Measurements from ENCODE around the gene TSNAXIP1.

DNA sequence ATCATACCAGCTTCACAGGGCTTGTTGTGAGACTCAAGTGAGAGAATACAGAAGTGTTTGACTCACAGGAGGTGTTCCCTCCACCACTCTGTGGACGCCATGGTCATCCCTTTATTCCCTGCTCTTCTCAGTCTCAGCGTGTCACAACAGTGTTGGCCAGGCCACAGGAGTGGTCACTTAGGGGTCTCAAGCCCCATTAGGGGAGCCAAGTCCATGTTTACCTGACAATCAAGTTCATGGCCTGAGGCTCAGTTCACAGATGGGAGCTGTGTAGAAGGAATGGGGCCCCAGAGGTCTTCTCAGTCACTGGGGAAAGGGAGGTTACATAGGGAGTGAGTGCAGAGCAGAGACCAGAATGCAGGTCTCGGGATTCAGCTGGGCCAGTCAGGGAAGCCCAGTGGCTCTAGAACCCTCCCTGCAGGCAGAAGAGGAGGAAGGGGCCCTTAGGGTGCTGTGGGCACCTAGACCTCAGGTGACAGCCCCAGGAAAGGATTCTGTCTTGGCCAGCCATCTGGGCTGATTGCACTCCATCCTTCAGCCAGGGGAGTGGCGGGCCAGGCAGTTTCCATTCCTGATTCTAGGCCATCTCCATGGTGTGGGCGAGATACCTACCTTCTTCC, 50.3 kb downstream of the TSNAXIP1 start:
- TF ChIP-seq, protein P1, sequence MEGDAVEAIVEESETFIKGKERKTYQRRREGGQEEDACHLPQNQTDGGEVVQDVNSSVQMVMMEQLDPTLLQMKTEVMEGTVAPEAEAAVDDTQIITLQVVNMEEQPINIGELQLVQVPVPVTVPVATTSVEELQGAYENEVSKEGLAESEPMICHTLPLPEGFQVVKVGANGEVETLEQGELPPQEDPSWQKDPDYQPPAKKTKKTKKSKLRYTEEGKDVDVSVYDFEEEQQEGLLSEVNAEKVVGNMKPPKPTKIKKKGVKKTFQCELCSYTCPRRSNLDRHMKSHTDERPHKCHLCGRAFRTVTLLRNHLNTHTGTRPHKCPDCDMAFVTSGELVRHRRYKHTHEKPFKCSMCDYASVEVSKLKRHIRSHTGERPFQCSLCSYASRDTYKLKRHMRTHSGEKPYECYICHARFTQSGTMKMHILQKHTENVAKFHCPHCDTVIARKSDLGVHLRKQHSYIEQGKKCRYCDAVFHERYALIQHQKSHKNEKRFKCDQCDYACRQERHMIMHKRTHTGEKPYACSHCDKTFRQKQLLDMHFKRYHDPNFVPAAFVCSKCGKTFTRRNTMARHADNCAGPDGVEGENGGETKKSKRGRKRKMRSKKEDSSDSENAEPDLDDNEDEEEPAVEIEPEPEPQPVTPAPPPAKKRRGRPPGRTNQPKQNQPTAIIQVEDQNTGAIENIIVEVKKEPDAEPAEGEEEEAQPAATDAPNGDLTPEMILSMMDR (conservative IDR thresholded peaks at IDR 0.05 in 1 of 2, IDR thresholded peaks at IDR 0.05 in 1 of 2; ENCODE audit: extremely low read depth in 1 of 2, insufficient read depth in 1 of 2, low read depth in 1 of 2, low read length in 2 of 2), result no peak
- TF ChIP-seq EZH2 (IDR thresholded peaks at IDR 0.05; ENCODE audit: borderline replicate concordance, low read length), result no peak

Measured in mammary epithelial cell (primary cell).